HS-5 (cell line): ENCODE data around the gene SPIRE2.
"Not testable (repeated sequence)": the region's sequence is repeated elsewhere in the genome, so short reads cannot be mapped to it uniquely, and the experiment has no call there.

Experiments
- DNase-seq: peaks from one replicate; pipeline ENCODE4 v3.0.0-alpha.2; 2012; ENCODE audit warnings: low read depth

SPIRE2 gene

GRCh38 chr16:89808475-89808874 is 19.8 kb upstream of the SPIRE2 start:
- DNase-seq, result no peak

GRCh38 chr16:89811321-89811720 is 17.0 kb upstream of the SPIRE2 start:
- no peak for DNase-seq

- no peak for DNase-seq
Measured at GRCh38 chr16:89815639-89816348, 12.5 kb upstream of the SPIRE2 start.

DNA sequence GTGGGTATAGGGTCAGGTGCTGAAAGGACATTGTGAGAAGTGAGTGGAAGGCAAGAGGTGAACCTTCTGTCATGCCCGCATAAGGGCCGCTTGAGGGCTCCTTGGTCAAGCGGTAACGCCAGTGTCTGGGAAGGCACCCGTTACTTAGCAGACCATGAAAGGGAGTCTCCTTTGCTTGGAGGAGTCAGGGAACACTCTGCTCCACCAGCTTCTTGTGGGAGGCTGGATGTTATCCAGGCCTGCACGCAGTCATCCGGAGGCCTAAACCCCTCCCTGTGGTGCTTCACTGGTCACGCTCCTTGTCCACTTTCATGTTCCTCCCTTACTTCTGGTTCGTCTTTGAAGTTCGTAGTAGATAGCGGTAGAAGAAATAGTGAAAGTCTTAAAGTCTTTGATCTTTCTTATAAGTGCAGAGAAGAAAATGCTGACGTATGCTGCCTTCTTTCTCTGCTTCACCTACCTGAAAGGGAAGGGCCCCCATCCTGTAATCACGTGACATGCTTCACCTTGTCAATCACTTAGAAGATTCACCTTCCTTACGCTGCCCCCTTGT is 9.3 kb upstream of the SPIRE2 start:
- DNase-seq, result not testable (repeated sequence)

DNA sequence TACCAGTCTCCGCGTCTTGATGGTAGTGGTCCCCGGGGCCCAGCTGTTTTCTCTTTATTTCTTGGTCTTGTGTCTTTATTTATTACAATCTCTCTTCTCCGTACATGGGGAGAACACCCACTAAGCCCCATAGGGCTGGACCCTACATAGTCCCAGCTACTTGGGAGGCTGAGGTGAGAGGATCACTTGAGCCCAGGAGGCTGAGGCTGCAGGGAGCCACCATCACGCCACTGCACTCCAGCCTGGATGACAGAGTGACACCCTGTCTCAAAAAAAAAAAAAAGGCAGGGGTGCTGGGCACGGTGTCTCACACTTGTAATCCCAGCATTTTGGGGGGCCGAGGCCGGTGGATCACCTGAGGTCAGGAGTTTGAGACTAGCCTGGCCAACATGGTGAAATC is 8.8 kb upstream of the SPIRE2 start:
- DNase-seq, result not testable (repeated sequence)

DNA sequence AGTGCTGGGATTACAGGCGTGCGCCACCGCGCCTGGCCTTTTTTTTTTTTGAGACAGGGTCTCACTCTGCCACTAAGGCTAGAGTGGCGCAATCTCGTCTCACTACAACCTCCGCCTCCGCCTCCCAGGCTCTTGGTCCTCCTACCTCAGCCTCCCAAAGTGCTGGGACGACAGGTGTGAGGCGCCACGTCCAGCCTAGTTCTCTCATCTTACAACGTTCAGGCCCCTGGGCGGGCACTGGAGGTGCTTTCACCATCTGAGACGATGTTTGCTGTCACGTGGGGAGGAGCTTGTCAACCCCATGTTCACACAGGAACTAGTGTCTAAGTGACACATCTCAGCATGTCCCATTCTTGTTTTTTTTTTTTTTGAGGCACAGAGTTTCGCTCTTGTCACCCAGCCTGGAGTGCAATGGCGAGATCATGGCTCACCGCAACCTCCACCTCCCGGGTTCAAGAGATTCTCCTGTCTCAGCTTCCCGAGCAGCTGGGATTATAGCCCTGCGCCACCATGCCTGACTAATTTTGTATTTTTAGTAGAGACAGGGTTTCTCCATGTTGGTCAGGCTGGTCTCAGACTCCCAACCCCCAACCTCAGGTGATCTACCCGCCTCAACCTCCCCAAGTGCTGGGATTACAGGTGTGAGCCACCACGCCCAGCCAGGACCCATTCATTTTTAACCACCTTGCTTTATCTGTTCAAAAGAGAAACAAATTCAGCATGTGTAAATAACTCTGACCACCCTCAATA is 6.7 kb upstream of the SPIRE2 start:
- DNase-seq, result no peak

DNA sequence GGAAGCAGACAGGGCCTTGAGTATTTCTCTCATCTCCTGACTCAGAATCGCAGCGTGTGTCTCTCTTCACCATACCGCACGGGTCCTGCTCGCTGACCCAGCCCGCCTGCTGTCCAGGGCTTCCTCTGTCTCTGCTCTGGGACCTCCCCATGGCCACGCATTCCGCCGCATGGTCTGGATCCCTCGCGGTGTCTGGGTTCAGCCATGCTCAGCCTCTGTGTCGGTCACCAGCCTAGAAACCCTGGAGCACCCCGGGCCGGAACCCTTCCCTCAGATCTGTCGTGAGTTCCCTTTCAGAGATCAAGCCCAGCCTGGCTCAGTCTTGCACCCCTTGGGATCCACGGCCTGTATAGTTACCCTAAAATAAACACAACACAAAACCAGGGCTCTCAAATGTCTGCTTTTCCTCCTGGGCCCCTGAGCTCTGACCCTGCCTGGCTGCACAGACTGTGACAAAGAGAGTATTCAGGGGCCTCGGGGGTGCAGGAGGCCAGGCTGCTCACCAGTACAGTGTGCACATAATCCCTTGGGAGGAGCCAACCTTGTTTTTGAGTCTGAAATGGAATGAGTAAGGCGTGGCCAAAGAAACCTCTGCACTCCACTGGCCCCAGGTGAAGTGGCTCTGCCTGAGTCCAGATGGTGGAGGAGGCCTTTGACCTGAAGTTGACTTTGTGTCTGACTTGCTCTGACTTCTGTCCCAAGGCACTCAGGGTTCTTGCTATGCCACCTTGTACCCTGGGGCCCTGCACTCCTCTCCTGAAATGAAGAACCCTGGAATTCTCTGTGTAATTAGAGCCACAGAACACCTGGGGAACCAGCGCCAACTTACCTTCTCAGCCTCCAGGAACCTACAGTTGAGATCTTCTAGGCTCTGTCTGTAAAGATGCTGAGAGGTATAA is 5.8 kb upstream of the SPIRE2 start:
- no peak for DNase-seq

- no peak for DNase-seq
Measured at GRCh38 chr16:89823087-89823823, 5.0 kb upstream of the SPIRE2 start.

- not testable (repeated sequence) for DNase-seq
Measured at GRCh38 chr16:89823824-89824148, 4.5 kb upstream of the SPIRE2 start.

DNA sequence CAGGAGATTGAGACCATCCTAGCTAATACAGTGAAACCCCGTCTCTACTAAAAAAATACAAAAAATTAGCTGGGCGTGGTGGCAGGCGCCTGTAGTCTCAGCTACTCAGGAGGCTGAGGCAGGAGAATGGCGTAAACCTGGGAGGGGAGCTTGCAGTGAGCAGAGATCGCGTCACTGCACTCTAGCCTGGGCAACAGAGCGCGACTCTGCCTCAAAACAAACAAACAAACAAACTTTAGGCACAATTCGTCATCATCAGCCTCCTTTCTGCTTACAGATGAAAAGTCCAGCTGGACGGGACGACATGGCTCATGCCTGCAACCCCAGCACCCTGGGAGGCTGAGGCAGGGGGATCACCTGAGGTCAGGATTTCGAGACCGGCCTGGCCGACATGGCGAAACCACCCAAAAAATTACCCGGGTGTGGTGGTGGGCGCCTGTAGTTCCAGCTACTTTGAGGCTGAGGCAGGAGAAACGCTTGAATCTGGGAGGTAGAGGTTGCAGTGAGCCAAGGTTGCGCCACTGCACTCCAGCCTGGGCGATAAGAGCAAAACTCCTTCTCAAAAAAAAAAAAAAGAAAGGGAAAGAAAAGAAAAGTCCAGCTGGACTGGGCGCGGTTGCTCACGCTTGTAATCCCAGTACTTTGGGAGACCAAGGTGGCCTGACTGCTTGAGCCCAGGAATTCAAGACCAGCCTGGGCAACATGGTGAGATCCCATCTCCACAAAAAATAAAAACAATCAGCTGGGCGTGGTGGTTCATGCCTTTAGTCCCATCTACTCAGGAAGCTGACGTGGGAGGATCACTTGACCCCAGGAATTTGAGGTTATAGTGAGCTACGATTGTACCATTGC is 1.5 kb upstream of the SPIRE2 start:
- DNase-seq, result no peak

DNA sequence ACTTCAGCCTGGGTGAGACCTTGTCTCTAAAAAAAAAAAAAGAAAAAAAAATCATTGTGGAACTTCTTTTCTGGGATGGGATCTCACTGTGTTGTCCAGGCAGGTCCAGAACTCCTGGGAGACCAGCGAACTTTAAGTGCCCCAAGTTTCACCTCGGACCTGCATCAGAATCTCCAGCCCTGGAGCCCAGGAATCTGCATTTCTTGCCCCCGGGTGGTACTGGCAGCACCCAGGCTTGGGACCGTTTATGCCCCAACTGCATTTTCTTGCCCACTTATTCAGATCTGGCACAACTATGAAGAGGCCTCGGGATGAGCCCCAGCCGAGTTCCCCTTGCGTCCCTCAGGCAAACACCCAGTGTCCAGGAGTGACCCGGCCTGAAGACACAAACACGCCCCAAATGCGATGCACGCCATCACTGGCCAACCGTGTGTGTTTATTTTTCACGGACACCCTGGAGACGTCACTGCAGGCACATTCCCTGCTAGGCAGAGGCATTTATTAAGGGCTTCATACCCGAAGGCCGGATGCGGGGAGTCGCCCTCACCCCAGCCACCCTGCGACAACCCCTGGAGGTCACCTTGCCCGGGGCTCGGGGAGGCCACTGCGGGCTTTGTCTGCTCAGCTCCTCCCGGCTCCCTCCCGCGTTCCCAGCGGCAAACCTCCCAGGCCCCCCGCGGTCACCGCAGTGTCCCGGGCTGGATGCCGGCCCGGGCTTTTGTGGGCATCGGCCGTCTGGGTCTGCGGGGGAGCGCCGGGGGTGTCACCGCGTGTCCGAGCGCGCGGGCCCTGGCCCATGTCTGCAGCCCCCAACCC is 684 bp upstream of the SPIRE2 start:
- no peak for DNase-seq

DNA sequence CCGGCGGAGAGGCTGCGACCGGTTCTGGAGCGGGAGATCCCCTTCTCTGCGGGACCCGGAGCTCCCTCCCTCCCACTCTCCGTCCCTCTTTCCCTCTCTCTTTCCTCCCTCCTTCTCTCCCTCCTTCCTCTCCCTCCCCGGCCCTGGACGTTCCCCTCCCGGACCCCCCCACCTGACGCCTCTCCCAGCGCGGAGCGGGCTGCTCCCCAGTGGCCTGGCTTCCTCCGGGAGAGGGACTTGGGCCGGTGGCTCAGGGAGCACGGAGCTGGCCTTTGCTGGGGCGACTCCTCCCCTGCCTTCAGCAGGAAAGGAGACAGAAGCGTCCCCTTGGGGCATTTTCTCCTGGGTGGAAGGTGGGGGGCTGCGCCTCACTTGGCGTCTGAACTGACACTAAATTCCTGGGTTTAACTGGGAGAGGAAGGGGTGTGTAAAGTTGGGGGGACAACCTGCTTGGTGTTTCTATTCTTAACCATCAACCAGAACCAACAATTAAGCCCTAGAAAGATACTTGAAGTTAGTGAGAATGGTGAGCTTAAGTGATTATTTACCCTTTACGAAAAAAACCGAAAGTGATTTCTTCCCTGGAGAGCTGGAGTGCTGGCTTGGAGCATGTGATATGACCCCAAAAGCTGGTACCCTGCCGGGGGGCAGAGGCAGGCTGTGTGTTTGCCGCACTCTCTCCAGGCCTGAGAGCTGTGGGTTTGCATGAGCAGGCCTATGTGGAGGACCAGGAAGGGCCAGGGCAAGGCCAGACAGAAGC is 775 bp downstream of the SPIRE2 start:
- DNase-seq, result no peak

DNA sequence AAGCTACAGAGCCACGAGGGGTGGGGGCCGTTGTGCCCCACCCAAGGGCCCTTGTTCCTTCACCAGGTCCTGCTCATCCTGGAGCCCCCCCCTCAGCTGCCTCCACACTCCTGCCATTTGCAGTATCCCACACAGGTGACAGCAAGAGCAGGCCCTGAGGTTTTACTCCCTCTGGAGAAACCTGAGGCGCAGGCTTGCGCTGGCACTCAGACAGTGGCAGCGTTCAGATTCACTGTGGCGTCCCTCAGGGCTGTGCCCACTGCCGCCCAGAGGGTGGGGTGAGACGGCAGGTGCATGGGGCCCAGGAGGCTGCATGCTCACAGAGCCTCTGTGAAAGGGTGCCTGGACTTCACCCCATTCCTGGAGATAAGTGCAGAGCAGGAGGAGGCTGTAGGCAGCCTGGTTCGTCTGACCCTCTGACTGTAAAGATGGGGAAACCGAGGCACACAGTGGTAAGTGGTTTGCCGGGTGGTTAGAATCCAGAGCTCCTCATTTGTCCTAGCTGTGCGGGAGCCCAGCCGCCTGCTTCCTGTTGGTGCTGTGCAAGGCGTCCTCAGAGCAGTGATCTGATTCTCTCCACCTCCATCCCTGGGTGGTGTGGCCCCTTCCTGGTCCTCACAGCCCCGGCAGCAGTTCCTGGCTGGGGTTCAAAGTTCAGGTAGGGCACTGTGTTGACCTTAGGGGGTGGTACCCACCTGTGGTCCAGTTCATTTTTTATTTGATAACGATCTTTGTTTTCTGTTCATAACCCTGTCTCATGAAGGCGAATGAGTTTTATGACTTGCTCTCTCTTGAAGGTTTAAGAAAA is 1.6 kb downstream of the SPIRE2 start:
- DNase-seq, result no peak

- DNase-seq, result no peak
Measured at GRCh38 chr16:89831810-89832328, 3.6 kb downstream of the SPIRE2 start.

DNA sequence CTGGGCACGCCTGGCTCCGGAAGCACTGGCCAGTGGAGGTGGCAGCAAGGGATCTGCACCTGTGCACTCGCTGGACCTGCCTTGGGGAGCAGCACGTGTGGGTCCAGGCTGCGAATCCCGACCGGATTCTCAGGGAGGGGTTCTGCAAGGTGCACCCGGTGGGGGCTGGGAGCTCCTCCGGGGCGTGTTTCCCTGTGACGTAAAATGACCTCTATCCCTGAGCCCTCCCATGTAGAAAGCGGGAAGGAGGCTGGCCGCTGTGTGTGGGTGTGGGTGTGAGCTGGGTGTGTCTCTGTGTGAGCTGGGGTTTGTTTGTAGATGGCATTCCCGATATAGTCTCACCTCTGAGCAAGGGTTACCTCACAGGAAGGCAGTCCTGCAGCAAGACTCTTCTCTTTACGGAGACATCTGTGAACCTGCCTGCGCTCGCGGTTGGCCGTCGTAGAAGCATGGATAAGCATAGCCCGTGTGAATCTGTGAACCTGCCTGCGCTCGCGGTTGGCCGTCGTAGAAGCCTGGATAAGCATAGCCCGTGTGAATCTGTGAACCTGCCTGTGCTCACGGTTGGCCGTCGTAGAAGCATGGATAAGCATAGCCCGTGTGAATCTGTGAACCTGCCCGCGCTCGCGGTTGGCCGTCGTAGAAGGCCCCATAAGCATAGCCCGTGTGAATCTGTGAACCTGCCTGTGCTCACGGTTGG is 5.5 kb downstream of the SPIRE2 start:
- DNase-seq, result not testable (repeated sequence)

GRCh38 chr16:89834813-89835363 is 6.6 kb downstream of the SPIRE2 start:
- DNase-seq, result not testable (repeated sequence)

GRCh38 chr16:89836484-89836883 is 8.2 kb downstream of the SPIRE2 start:
- not testable (repeated sequence) for DNase-seq
